Stimulated activated CD4-positive, alpha-beta T cell treated with anti-CD3 and anti-CD28 coated beads, Interleukin-2, amount 100 ng/mL, for 48 hours (primary cell): Measurements from ENCODE around the gene C12orf50.
"Not testable (repeated sequence)": the region's sequence is repeated elsewhere in the genome, so short reads cannot be mapped to it uniquely, and the experiment has no call there.

Experiments
- DNase-seq, 2 donors: peaks; one replicate each; pipeline ENCODE4 v3.0.0-alpha.2; 2020

The C12orf50 gene

DNA sequence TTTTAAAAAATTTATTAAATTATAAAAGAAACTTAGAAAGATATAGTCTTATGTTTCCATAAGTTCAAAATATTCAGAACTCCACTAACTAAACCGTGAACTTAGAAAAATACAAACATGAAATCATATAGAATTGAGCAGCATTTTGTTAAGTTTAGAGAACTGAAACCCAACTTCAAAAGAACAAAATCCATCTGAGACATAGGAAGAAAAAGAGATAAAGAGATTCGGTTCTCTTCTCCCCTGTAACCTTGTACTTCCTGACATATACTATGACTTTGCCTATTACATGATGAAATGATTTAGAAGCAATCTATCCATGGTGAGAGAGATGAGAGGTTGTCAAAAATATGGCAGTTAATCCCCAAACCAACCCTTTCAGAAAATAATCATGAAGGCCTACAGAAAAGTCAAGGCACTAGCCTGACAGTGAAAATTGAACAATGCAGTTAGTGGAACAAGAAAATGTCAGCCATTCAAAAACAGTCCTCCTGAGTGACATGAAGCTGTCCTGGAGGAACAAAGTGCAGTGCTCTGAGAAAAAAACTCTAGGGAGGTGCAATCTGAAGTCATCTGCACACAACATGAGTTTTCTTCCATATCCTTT is 44.0 kb downstream of the C12orf50 start:
- DNase-seq = no peak

DNA sequence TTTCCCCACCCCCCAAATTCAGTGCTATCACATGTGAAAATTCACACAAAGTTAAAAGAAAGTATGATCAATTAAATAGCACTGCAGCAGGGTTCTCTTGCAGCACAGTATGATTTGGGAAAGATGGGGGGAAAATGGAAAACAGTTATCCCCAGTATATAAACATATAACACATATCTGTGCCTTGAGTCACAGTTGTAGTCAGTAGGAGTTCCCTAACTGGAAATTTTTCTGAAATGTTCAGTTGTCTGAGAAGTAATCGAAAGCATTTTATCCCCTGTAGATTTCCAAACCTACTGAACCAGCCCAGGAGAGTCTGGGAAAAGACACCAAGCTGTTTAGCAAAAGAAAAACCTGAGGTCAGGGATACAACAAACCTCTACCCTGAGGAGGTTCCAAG is 47.0 kb downstream of the C12orf50 start:
- no peak for DNase-seq

GRCh38 chr12:87981495-87981894 is 47.7 kb downstream of the C12orf50 start:
- no peak for DNase-seq

DNA sequence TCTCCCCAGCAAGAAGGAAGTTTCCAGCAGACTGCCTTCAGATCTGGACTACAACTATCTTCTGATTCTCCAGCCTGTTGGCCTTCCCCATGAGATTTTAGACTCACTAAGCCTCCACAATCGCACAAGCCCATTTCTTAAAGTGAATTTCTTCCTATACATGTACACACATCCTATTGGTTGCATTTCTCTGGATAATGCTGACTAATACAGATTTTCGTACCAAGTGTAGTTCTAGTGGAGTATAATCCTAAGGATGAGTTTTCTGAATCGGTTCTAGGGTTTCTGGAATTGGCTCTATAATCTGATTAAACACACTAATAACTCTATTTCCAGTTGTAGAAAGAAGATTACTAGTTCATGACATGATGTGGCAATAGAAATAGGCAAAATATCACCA is 53.3 kb downstream of the C12orf50 start:
- DNase-seq = no peak

DNA sequence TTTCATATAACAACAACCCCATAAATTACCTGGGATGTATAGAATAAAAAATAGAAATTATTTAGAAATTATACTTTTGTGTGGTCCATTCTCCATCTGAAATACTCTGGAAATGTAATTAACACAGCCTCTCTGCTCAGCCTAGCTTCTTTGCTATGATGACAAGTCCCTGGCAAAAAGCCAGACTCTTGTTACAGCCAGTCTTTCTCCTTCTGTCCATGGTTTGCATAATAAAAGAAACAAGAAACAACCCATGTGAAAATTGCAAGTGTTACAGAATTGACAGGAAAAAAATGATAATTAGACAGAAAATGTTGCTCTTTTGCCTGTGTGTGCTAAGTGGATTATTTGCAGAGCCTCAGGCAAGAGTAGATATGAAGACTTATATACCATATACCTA is 61.3 kb downstream of the C12orf50 start:
- DNase-seq = no peak

DNA sequence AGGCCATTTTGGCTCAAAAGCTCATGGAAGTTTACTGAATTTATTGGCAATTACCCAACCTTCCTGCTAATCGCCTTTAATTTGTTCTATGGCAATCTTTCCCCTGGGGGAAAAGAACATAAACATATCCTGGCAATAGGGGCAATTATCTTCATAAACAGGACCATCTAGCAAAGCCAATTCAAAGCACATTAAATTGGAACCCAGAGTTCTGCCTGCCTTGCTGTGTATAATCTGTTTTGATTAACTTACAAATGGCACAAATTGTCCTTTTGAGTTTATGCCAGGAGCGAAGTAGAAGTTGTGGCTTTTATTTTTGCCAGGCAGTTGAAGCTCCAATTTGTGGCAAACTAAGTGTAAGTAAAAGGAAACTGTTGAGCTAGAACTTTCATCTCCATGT is 68.6 kb downstream of the C12orf50 start:
- DNase-seq = no peak

DNA sequence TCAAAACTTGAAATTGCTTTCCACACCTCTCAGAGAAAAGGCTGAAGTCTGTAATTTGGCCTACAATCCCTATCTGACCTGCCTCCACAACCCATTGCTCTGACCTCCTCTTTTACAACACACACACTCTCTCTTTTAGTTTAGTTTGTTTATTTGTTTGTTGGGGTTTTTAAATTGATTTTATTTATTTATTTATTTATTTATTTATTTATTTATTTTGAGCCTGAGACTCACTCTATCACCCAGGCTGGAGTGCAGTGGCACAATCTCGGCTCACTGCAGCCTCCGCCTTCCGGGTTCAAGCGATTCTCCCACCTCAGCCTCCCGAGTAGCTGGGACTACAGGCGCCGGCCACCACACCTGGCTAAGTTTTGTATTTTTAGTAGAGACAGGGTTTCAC is 75.2 kb downstream of the C12orf50 start:
- DNase-seq = not testable (repeated sequence)

- DNase-seq = no peak
These were observed 75.8 kb downstream of the C12orf50 start for GRCh38 chr12:87953256-87953860.

- DNase-seq = no peak
These were observed 76.4 kb downstream of the C12orf50 start for GRCh38 chr12:87952850-87953249.

DNA sequence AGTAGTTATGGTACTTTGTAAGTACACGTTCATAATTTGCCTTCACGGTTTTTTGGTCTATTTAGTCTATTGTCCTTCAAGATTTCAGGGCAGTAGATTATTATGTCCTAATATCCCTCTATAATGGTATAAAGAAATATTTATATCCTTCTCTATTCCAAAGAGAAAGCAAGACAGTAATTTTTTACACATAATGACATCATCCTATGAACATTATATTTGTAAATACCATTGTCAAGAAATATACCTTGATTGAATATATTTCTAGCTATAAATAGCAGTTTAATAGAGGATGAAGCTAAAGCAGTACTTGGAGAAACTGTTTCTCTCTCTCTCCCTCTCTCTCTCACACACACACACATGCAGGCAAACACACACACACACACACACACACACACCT is 77.0 kb downstream of the C12orf50 start:
- no peak for DNase-seq

- no peak for DNase-seq
These were observed 85.4 kb downstream of the C12orf50 start for GRCh38 chr12:87943762-87944161.

DNA sequence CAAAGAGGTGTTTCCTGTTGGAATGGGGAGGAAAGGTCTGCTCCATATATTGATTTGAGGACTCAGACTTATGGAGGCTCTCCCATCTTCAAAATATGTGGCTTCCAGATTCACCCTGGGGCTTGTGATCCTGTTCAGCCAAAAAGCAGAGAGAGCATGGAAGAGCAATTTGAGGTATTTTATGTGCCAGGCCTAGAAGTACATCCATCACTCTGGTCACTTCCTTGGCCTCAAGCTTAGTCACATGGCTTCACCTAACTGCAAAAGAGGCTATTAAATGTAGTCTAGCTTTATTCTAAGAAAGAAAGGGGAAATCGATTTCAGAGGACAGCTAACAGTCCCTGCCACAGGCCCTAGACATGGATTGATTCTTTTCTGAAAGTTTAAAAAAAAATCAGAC is 86.2 kb downstream of the C12orf50 start:
- DNase-seq = no peak

DNA sequence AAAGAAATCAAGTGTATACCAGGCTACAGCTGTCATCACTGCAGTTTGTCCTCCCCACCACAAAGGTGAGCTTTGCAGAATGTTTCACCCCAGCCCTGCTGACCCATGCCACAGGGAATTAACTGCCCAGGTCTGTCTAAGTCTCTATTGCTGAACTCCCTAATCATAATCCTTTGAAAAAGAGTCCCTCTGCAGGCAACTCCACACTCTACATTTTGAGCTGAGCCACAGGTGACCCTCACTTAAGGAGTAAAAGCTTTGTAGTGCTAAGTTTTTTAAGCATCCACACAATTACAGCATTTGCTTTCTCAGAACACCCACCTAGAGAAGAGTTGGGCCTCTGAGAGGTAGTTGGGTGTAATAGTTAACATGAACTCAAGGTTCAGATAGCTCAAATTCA is 90.0 kb downstream of the C12orf50 start:
- no peak for DNase-seq

GRCh38 chr12:87935216-87935615 is 94.0 kb downstream of the C12orf50 start:
- no peak for DNase-seq

DNA sequence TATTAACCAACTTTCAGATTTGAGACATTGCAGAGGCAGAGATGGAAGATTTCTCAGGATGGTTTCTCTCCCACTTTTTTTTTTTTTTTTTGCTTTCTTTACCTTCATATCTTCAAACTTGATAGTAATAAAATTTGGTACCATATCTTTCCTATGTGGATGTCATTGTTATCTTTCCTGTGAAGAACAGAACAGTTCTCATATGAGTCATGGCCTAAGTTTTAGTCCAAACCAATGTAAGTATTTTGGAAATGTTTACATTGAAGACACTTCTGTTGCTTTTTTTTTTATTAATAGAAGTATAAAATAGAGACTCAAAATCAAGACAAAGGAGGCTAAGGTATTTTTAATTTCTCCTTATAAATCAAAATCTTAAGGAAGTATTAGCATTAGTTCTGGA is 95.2 kb downstream of the C12orf50 start:
- DNase-seq = no peak

GRCh38 chr12:87931812-87932211 is 97.4 kb downstream of the C12orf50 start:
- DNase-seq = no peak

- DNase-seq = no peak
These were observed 98.6 kb downstream of the C12orf50 start for GRCh38 chr12:87930627-87931026.
